Sigmoid colon (tissue), 7 donors: Measurements from ENCODE around the gene ZFTA. TPM values are rescaled to one million over a fixed set of nuclear protein-coding genes. Genes with fewer than 3 reads are reported as not detected.

ENCODE experiments used
- DNase-seq: peaks from one replicate; pipeline ENCODE4 v3.0.0-alpha.2; 2019
- H3K27ac ChIP-seq, 4 donors: fragments of 200-600 bp; sonication (generic); one replicate each; pipeline ENCODE4 v1.5.1; 2016 to 2019; ENCODE audit warnings: mild to moderate bottlenecking in 1 of 4
- H3K27me3 ChIP-seq, 3 donors: fragments of 200-600 bp; sonication (generic); one replicate each; pipeline ENCODE4 v1.5.1; 2019; ENCODE audit warnings: mild to moderate bottlenecking in 1 of 3
- H3K36me3 ChIP-seq, 4 donors: fragments of 200-600 bp; sonication (generic); one replicate each; pipeline ENCODE4 v1.5.1; 2016 to 2019
- H3K4me1 ChIP-seq, 4 donors: fragments of 200-600 bp; sonication (generic); one replicate each; pipeline ENCODE4 v1.5.1; 2017 to 2019
- H3K4me3 ChIP-seq, 4 donors: fragments of 200-600 bp; sonication (generic); one replicate each; pipeline ENCODE4 v1.5.1; 2017 to 2019; ENCODE audit warnings: mild to moderate bottlenecking in 2 of 4, moderate library complexity in 1 of 4
- H3K9me3 ChIP-seq, 4 donors: fragments of 200-600 bp in 3 of 4; sonication (generic) in 3 of 4; one replicate each; pipeline versions ENCODE4 v1.5.1 to v1.6.1; 2013 to 2019
- CTCF ChIP-seq, 4 experiments: fragments of 450-650 bp in 3 of 4; fragments of 200-600 bp in 1 of 4; IDR thresholded peaks; one replicate each; pipeline ENCODE4 v1.5.1; 2016 to 2019; ENCODE audit warnings: antibody characterized with exemption in 4 of 4, mild to moderate bottlenecking in 3 of 4, moderate library complexity in 2 of 4
- EP300 ChIP-seq, 4 donors: sonication (generic); formaldehyde crosslinking; IDR thresholded peaks; one replicate each; pipeline ENCODE4 v1.6.1; 2017; ENCODE audit warnings: antibody characterized with exemption in 4 of 4
- POLR2A ChIP-seq, 2 donors: fragments of 450-650 bp; IDR thresholded peaks; one replicate each; pipeline ENCODE4 v1.6.1; 2016; ENCODE audit warnings: antibody characterized with exemption in 2 of 2, mild to moderate bottlenecking in 2 of 2, moderate library complexity in 2 of 2
- POLR2AphosphoS5 ChIP-seq, 4 donors: sonication (generic); formaldehyde crosslinking; IDR thresholded peaks; one replicate each; pipeline ENCODE4 v1.6.1; 2017; ENCODE audit warnings: antibody characterized with exemption in 4 of 4
- WGBS, 2 donors: extraction: QIAGEN DNeasy Blood & Tissue Kit; methylation state at CpG; one replicate each; pipeline ENCODE4 v1.1.7; 2013; 5-methylcytosine and 5-hydroxymethylcytosine counted together
- intact Hi-C: fragments of 100-400 bp; cut with DNase I; formaldehyde crosslinking; loops from one replicate; pipeline ENCODE4 v1.15.1; 2023
- polyA plus RNA-seq, 3 donors: library from polyadenylated mRNA; stranded (reverse); fragments of 200-250 nt; gene quantifications; one replicate each; pipeline ENCODE4 v1.2.3, GENCODE V29; 2013
- total RNA-seq, 4 donors: library from RNA; depleted of rRNA; stranded (reverse); fragments of >200 nt; gene quantifications; one replicate each; pipeline ENCODE4 v1.1.0, GENCODE V29; 2016
- donor health status: healthy with polysubstance abuse.
- donor health status: Bipolar disorder and iron deficiency.
- donor health status: healthy.

ZFTA gene
- total and polyA plus RNA-seq, 7 donors = 0.69 to 20.4 (median 11.1) TPM

DNA sequence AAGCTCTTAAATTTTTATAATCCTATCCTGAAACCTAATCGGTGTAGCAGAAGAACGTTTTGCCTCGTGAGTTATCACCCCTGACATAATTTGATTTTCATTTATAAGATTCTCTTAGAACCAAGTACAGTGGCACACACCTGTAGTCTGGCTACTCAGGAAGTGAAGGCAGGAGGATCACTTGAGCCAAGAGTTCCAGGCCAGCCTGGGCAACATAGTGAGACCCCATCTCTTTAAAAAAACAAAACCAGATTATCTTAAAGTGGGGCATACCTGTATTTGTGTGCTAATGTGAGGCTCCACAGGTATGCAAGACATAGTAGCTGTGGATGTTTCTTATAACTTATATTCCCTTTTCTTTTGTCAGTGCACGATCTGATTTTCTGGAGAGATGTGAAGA is 19.0 kb downstream of the ZFTA start:
- Histone ChIP-seq H3K9me3 (no peaks in the 10 kb centered on the region), H3K4me1 (no peaks in the 10 kb centered on the region), H3K36me3 (peaks cover 12 to 42% (median 16%) of the 10 kb centered on the region in 4 donors), H3K27ac (no peak overlapping the region), H3K27me3 (no peaks in the 10 kb centered on the region), H3K4me3 (no peak overlapping the region)
- WGBS, 2 donors = 54 to 88% methylated on average over 4 of the region's 4 CpGs
- DNase-seq = no peak
- TF ChIP-seq POLR2A (IDR thresholded peaks at IDR 0.05) (no peak), CTCF (IDR thresholded peaks at IDR 0.05) (no peak), POLR2AphosphoS5 (IDR thresholded peaks at IDR 0.05) (no peak), EP300 (IDR thresholded peaks at IDR 0.05) (no peak)
- intact Hi-C loops = no loop called here

DNA sequence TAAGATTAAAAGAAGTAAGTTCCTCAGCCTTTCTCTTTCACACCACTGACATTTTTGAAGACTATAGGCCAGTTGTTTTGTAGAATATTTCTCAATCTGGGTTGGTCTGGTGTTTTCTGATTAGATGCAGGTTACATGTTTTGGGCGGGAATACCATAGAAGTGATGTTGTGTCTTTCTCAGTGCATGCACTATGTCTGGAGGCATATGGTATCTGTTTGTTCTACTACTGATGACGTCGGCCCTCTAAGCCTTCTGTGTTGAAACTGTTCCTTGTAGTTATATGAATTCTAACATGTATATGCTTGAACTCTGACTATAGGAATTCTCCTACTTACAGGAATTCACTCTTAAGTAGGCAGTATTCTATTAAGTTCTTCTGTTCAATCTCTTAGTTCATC is 21.6 kb downstream of the ZFTA start:
- H3K36me3 ChIP-seq = peaks cover 7 to 22% (median 11%) of the 10 kb centered on the region in 4 donors
- intact Hi-C loops = no loop called here

DNA sequence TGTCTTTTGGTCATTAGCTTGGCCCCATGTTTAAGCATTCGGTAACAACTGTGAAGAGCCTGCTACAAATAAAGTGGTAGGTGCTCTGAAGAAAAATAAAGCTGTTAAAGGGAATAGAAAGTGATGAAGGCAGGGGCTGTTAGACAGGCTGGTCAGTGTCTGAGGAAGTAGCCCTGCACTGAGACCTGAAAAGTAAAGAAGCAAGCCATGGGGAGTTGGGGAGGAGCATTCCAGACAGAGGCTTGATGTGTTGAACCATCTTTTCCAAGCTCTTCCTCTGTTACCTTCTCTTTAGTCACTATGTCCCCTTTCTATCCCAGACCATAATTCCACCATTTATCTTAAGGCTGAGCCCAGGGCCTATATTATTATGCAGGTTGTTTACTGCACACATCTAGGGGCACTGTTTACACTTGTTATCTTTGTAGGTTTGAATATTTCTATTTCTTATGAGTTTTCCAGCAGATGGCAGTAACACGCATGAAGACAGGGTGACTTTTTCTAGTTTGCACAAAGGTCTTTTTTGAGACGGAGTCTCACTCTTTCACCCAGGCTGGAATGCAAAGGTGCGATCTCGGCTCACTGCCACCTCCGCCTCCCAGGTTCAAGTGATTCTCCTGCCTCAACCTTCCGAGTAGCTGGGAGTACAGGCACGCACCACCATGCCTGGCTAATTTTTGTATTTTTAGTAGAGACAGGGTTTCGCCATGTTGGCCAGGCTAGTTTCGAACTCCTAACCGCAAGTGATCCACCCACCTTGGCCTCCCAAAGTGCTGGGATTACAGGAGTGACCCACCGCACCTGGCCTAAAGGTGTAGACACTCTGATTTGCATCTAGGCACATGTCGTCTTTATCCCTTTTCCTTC is 23.0 kb downstream of the ZFTA start:
- no peak for DNase-seq
- 71 to 87% methylated on average over 13 of the region's 13 CpGs for WGBS, 2 donors
- H3K4me1 ChIP-seq = no peaks in the 10 kb centered on the region

More for the DNA sequence above, 21.6 kb downstream of the ZFTA start:
- H3K4me3 ChIP-seq = no peak overlapping the region
- no peak overlapping the region for H3K27ac ChIP-seq
- no peaks in the 10 kb centered on the region for H3K27me3 ChIP-seq
- H3K4me1 ChIP-seq = no peaks in the 10 kb centered on the region
- no peaks in the 10 kb centered on the region for H3K9me3 ChIP-seq
- TF ChIP-seq POLR2A (IDR thresholded peaks at IDR 0.05) (no peak), CTCF (IDR thresholded peaks at IDR 0.05) (no peak), POLR2AphosphoS5 (IDR thresholded peaks at IDR 0.05) (no peak), EP300 (IDR thresholded peaks at IDR 0.05) (no peak)
- 78 to 87% methylated on average over 3 of the region's 3 CpGs for WGBS, 2 donors
- no peak for DNase-seq

DNA sequence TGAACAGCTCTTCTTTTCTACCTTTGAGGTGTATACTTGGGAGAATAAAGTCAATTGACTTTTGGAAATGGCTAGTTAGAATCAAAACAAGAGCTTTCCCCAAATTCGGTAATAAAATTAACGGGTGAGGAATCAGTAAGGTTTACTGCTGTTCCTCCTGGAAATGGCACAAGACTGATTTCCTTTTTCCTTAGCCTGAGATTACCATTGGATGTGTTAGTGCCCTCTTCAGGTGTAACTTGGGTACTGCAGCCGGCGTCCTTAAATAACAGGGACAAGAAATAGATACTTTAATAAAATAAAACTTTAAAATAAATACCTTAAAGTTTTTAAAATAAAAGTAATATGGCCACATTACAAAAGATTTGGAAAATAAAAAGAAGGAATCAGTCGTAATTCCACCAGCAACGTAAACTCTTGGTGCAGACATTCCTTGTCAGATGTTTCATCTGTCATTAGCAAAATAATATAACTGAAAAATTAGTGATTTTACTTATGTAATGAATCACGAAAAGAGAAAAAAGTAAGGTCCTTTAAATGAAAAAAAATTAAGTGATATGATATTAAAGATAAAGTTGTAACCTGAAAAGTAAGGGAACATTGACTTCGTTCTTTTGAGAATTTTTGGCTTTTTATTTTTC is 29.7 kb downstream of the ZFTA start:
- H3K4me3 ChIP-seq = no peak overlapping the region
- TF ChIP-seq POLR2AphosphoS5 (IDR thresholded peaks at IDR 0.05) (no peak), CTCF (IDR thresholded peaks at IDR 0.05) (peak; percentile 76 to 97 (median 89)), EP300 (IDR thresholded peaks at IDR 0.05) (no peak)
- H3K27ac ChIP-seq = no peak overlapping the region
- peaks cover 0 to 10% (median 4%) of the 10 kb centered on the region in 4 donors for H3K4me1 ChIP-seq
- intact Hi-C loops = loop anchor here (1.0 to 5.0 kb wide), 3 partner anchors 69 to 262 kb away; no protein-coding TSS in a partner anchor
- H3K9me3 ChIP-seq = no peaks in the 10 kb centered on the region
- H3K27me3 ChIP-seq = no peaks in the 10 kb centered on the region
- H3K36me3 ChIP-seq = no peaks in the 10 kb centered on the region
- WGBS, 2 donors = 23 to 25% methylated on average over 8 of the region's 8 CpGs
- DNase-seq = peak; percentile 81

More for the DNA sequence above, 23.0 kb downstream of the ZFTA start:
- H3K27me3 ChIP-seq = no peaks in the 10 kb centered on the region
- intact Hi-C loops = no loop called here
- H3K9me3 ChIP-seq = no peaks in the 10 kb centered on the region
- TF ChIP-seq POLR2A (IDR thresholded peaks at IDR 0.05) = no peak
- TF ChIP-seq EP300 (IDR thresholded peaks at IDR 0.05) = no peak
- TF ChIP-seq POLR2AphosphoS5 (IDR thresholded peaks at IDR 0.05) = no peak
- TF ChIP-seq CTCF (IDR thresholded peaks at IDR 0.05) = no peak
- H3K36me3 ChIP-seq = peaks cover 0 to 7% (median 3%) of the 10 kb centered on the region in 4 donors
- no peak overlapping the region for H3K4me3 ChIP-seq
- no peak overlapping the region for H3K27ac ChIP-seq
